Activated T-cell treated with anti-CD3 and anti-CD28 coated beads for 1 hour (primary cell): ENCODE data around the gene ARF4.

Experiments
- DNase-seq: peaks from one replicate; pipeline ENCODE4 v3.0.0-alpha.2; 2020; ENCODE audit warnings: low read depth

ARF4 gene

GRCh38 chr3:57577801-57578200 lies 19.3 kb downstream of the ARF4 start:
- no peak for DNase-seq

GRCh38 chr3:57575966-57576626 lies 21.0 kb downstream of the ARF4 start:
- DNase-seq = no peak

DNA sequence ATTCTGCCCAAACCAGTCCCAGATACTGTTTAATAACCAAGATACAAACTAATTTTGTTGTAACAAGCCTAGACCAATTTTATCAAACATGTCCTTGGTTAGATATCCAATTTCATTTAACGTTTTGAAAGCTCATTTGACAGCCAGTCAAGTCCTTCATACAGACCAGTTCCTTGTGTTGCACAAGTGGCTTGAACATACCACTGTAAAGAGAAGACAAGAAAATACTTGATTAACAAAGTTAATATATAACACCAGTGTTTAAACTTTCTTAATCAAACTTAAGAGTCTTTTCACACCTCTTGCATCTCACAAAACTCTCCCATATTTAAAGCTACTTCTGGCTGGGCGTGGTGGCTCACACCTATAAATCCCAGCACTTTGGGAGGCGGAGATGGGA lies 25.0 kb downstream of the ARF4 start:
- no peak for DNase-seq

GRCh38 chr3:57570878-57571277 lies 26.3 kb downstream of the ARF4 start:
- DNase-seq = no peak

DNA sequence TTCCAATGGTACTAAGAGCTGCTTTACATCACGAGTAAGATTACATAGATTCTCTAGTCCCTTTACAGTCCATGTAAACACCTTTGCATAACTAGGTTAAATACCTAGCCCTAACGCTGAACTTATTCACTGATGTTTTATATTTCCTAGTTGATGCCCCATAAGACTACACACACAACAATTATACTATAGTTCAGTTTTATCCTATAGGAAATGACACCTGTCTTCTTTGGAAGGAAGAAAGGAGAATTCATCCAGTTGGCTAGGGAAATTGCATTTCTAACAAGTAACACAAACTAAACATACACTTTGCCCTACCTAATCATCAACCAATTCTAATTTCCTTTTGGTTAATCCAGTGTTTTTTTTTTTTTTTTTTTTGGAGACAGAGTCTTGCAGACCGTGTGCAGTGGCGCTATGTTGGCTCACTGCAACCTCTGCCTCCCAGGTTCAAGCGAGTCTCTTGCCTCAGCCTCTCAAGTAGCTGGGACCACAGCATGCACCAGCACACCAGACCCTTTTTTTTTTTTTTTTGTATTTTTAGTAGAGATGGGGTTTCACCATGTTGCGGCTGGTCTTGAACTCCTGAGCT lies 27.2 kb downstream of the ARF4 start:
- DNase-seq = no peak

- DNase-seq = no peak
These were observed 37.6 kb downstream of the ARF4 start for GRCh38 chr3:57559526-57559925.

DNA sequence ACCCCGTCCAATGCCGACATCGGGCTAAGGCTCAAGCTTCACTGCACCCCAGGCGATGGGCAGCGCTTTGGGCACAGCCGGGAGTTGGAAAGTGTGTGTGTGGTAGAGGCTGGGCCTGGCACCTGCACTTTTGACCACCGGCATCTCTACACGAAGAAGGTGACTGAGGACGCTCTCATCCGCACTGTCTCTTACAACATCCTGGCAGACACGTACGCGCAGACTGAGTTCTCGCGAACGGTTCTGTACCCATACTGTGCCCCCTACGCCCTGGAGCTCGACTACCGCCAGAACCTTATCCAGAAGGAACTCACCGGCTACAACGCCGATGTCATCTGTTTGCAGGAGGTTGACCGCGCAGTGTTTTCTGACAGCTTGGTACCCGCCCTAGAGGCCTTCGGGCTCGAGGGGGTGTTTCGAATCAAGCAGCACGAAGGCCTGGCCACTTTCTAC lies 40.0 kb downstream of the ARF4 start:
- DNase-seq = peak; percentile 11

DNA sequence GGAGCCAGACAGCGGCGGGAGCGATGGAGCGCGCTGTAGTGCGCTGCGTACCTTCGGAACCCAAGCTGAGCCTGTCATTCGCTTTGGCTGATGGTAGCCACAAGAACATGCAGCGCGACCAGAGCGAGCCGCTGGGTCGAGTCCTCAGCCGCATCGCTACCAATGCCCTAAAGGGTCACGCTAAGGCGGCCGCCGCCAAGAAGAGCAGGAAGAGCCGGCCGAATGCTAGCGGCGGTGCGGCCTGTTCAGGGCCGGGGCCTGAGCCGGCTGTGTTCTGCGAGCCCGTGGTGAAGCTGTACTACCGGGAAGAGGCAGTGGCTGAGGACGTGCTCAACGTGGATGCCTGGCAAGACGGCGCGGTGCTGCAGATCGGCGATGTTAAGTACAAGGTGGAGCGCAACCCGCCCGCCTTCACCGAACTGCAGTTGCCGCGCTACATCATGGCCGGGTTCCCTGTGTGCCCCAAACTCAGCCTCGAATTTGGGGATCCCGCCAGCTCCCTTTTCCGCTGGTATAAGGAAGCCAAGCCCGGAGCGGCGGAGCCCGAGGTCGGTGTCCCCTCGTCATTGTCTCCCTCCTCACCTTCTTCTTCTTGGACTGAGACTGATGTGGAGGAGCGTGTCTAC lies 40.6 kb downstream of the ARF4 start:
- DNase-seq = peak; percentile 19

DNA sequence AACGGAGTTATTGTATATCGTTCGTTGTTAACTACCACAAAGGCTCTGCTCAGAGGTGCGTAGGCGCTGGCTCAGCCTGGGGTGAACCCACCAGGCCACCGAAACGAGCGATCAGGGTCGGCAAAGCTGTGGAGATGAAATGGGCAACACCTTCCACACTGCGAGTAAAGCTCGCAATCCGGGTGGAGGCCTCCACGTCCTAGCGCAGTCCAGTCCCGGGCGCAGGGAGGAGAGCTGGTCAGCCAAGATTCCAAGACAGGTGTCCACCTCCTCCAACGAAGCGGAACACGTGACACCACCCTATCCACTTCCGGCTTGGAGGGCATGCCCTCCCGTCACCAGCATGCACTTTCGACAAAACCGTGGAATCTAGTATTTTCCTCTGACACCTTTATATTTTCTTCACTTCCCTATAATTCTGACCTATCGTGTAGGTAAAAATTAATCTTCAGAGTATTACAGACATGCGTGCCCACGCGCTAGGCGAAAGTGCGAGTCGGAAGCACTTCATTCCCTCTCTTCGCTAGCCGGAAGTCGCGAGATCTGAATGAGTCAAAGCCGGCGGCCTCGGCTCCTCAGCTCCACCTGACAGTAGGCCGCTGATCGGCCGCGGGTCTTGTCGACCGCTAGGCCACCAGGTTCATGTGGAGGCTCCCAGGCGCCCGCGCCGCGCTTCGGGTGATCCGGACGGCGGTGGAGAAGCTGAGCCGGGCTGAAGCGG lies 41.2 kb downstream of the ARF4 start, which contains the start of gene PDE12:
Gene PDE12, plus strand, starts transcription at position 537 of the 721 bp plus-strand sequence. Its CDS starts 106 bp downstream, at position 643.
- DNase-seq = peak; percentile 75

- DNase-seq = no peak
These were observed 41.8 kb downstream of the ARF4 start for GRCh38 chr3:57555306-57555705.

DNA sequence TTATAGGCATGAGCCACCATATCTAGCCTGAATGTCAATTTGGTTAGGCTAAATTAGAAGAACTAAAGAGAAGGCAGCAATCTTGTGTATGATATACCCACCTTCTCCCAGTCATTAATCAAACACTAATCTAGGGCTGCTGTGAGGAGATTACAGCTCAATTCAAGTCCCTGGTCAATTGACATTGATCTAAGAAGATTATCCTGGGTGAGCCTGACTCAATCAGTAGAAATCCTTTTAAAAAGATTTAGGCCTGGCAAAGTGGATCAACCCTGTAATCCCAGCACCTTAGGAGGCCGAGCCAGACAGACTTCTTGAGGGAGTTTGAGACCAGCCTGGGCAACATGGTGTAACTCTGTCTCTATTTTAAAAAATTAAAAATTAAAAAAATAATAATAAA lies 50.5 kb downstream of the ARF4 start:
- no peak for DNase-seq

DNA sequence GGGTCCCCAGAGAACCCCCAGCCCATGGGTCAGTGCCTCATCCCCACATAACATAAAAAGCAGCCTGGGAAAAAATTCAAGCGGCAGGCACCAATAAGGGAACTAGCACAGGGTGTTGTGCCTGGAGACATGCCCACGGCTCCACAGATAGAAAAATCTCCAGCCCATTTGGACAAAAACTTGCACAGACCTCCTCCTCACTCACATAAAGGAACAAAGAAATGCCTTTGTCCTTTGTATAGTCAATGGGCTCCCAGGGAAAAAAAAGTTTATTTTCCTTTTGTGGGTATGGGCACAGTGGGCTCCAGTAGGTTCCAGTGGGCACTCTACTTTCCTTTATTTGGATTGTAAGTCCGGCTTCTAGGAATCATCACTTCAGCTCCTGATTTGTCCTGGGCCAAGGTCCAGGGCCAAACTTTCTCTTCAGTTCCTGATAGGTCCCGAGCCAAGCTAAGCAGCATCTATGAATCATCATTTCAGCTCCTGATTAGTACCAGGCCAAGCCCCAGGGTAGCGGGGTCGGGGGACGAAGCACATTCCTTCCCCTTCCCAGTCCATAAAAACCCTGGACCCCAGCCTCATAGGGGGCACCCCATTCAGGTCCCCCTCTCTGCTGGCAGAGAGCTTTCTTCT lies 51.4 kb downstream of the ARF4 start:
- DNase-seq = no peak

DNA sequence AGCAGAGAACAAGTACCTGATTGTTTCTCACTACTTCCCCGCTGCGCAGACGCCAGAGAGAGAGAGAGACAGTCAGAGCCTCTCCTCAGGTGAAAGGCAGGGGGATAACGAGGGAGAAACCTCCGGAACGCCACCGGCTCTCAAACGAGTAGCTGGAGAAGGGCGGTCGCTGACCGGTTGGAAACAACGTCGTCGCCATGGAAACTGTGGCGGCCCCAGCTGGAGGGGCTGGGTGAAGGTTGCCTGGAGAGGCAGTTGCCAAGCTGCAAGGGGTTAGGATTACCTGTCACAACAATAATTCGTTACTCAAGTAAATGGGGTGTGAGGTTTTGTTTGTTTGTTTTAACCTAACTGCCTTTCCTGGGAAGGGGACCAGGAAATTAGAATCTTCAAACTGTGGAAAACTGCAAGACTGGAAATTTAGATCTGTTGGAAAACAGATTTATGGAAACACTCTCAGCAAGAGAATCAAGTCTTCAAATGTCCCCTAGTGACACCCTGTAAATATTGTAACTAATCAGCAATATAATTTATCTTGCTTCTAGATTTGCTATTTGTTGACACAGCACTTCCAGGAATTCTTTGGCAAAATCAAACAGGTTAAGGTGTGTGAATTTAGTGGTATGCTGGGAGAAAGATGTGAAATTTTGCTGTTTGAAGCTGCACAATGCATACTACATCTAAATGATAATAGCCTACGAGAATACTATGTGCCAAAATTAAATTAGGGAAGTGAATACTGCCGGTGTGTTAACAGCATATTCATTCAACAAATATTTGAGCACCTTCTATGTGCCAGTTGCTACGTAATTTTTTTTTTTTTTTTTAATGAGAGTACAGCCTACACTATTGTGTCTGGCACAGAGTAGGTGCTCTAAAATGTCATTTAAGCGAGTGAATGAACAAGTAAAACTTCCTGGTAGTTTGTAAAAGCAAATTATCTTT lies 52.7 kb downstream of the ARF4 start, which contains the start of gene DNAH12:
Gene DNAH12, minus strand, starts transcription at position 164 of the 945 bp plus-strand sequence. CDS start 1,474 bp downstream, outside the sequence.
- DNase-seq = no peak

DNA sequence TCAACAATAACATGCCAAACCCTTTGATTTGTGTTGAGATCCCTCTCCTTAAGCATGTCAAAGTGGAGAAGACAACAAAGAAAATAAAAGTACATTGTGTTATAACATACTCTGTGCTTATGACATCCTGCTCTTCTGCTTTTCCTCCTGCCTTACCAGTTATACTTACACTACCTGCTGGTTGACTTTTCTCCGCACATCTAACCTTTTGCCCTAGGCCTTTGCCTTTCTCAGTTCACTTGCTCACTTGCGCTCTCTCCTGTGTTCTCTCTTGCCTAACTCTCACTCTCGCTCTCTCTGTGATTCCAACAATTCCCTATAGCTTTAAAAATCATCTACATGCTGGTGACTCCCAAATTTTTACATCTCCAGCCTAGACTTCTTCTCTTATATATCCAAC lies 58.7 kb downstream of the ARF4 start:
- DNase-seq = no peak

- DNase-seq = no peak
These were observed 67.0 kb downstream of the ARF4 start for GRCh38 chr3:57530071-57530608.
